PC-3 (cell line): ENCODE results near the gene MAP2K2. TPM values are rescaled to one million over a fixed set of nuclear protein-coding genes. Genes with fewer than 3 reads are reported as not detected.

Experiments
- ATAC-seq: fragments of 200-7000 bp; cut with Tn5 transposase; 2 replicates; pipeline ENCODE4 v1.9.1; 2020; ENCODE audit warnings: mild to moderate bottlenecking, moderate library complexity
- BruUV-seq: library from RNA; stranded (reverse); fragments of 400-500 nt; replicated peaks from 2 replicates; lab custom pipeline; 2021; lab: Mats Ljungman, UMichigan
- CTCF ChIA-PET: fragments of 300-600 bp; sonication (Branson Sonifier 250); formaldehyde crosslinking; loops from one replicate; lab custom pipeline; 2022; ENCODE audit warnings: antibody characterized with exemption; lab: Charles Lee
- POLR2A ChIA-PET: fragments of 300-600 bp; sonication (Branson Sonifier 250); formaldehyde crosslinking; loops from one replicate; lab custom pipeline; 2022; ENCODE audit warnings: antibody characterized with exemption; ENCODE audit not compliant: unreplicated experiment; lab: Charles Lee
- DNase-seq: peaks from one replicate; pipeline ENCODE4 v3.0.0-alpha.2; 2015
- H2AFZ ChIP-seq: fragments of 300-600 bp; sonication (generic); 2 replicates; pipeline ENCODE4 v1.6.0; 2016; ENCODE audit warnings: antibody characterized with exemption, low read length
- H3F3A ChIP-seq: fragments of 300-600 bp; sonication (generic); one replicate; pipeline ENCODE4 v1.6.0; 2017; ENCODE audit warnings: antibody characterized with exemption, low read length, control low read depth, mild to moderate bottlenecking; ENCODE audit not compliant: unreplicated experiment
- H3K27ac ChIP-seq: fragments of 300-600 bp; sonication (generic); 2 replicates; pipeline ENCODE4 v1.5.1; 2016; ENCODE audit warnings: mild to moderate bottlenecking, low read length
- H3K27me3 ChIP-seq: fragments of 300-600 bp; sonication (generic); 2 replicates; pipeline ENCODE4 v1.6.1; 2016; ENCODE audit warnings: low read length, mixed read lengths
- H3K36me3 ChIP-seq: fragments of 300-600 bp; sonication (generic); 2 replicates; pipeline ENCODE4 v1.6.1; 2016; ENCODE audit warnings: low read depth, mixed run types, low read length, mixed read lengths
- H3K4me1 ChIP-seq: fragments of 300-600 bp; sonication (generic); 2 replicates; pipeline ENCODE4 v1.5.1; 2016; ENCODE audit warnings: low read length; ENCODE audit not compliant: insufficient read depth
- H3K4me2 ChIP-seq: fragments of 300-600 bp; sonication (generic); 2 replicates; pipeline ENCODE4 v1.6.0; 2016; ENCODE audit warnings: low read length
- H3K4me3 ChIP-seq: fragments of 300-600 bp; sonication (generic); 2 replicates; pipeline ENCODE4 v1.5.1; 2016; ENCODE audit warnings: mild to moderate bottlenecking, low read length, mixed read lengths
- H3K79me2 ChIP-seq: fragments of 300-600 bp; sonication (generic); 2 replicates; pipeline ENCODE4 v1.6.1; 2017; ENCODE audit warnings: low read length, mixed read lengths
- H3K9ac ChIP-seq: fragments of 300-600 bp; sonication (generic); 2 replicates; pipeline ENCODE4 v1.6.0; 2016; ENCODE audit warnings: mild to moderate bottlenecking, low read length
- H3K9me2 ChIP-seq: fragments of 300-600 bp; sonication (generic); replicated peaks from 2 replicates; pipeline ENCODE4 v1.6.1; 2016; ENCODE audit warnings: mixed run types, low read length, mixed read lengths
- H3K9me3 ChIP-seq: fragments of 300-600 bp; sonication (generic); 2 replicates; pipeline ENCODE4 v1.6.1; 2016; ENCODE audit warnings: low read length, mixed read lengths
- H4K20me1 ChIP-seq: fragments of 300-600 bp; sonication (generic); 2 replicates; pipeline ENCODE4 v1.6.1; 2016; ENCODE audit warnings: low read length, mixed read lengths
- EZH2 ChIP-seq: fragments of 300-600 bp; sonication (generic); IDR thresholded peaks from one replicate; pipeline ENCODE4 v1.6.1; 2017; ENCODE audit warnings: antibody characterized with exemption, mild to moderate bottlenecking, low read length; ENCODE audit not compliant: unreplicated experiment
- EZH2phosphoT487 ChIP-seq: fragments of 300-600 bp; sonication (generic); IDR thresholded peaks from 2 replicates; pipeline ENCODE4 v1.6.1; 2018; ENCODE audit warnings: mild to moderate bottlenecking, antibody characterized with exemption, low read length, borderline replicate concordance
- intact Hi-C: fragments of 100-400 bp; cut with micrococcal nuclease; formaldehyde crosslinking; loops from 2 replicates; pipeline ENCODE4 v1.9.0; 2023
- total RNA-seq: library from RNA; depleted of rRNA; stranded (reverse); fragments of >200 nt; gene quantifications from 2 replicates; pipeline ENCODE4 v1.2.3, GENCODE V29; 2014
- TF ChIP-seq, protein P1 (sequence below): fragments of 300-600 bp; sonication (generic); conservative IDR thresholded peaks from 2 replicates; pipeline ENCODE4 v1.5.1; 2017; ENCODE audit warnings: antibody characterized with exemption, low read depth, mild to moderate bottlenecking, low read length

MAP2K2 gene
- total RNA-seq, 1 experiment from 2014 or later, result 229 TPM

DNA sequence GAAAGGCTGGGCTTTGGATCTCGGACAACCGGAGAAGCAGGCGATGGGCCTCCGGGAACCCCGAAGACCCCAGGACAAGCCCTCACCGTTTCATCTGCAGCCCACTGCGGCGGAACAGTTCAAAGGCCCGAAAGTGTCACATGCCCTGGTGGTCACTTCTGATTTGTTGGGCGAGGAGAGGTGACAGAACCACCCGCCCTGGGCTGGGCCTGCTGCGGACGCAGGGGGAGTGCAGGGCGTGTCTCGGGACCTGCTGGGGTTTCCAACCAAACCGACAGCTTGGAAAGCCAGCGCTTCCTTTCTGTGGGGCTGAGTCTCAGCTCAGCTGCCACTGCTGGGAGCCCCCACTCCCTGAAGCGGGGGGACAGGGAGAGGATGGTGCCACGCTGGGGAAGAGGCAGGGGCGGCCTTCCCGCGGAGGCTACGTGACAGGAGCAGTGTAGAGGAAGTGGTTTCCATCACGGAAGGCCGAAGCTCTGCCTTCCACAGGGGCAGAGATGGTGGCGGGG lies 34.5 kb downstream of the MAP2K2 start:
- DNase-seq (no peak), ATAC-seq (no peak)
- POLR2A ChIA-PET, result interaction anchor here (0.6 kb wide), 1 partner anchor 291 kb away, joined by 12 read pairs; no protein-coding TSS in a partner anchor
- TF ChIP-seq EZH2phosphoT487, result no peak
- TF ChIP-seq, protein P1, sequence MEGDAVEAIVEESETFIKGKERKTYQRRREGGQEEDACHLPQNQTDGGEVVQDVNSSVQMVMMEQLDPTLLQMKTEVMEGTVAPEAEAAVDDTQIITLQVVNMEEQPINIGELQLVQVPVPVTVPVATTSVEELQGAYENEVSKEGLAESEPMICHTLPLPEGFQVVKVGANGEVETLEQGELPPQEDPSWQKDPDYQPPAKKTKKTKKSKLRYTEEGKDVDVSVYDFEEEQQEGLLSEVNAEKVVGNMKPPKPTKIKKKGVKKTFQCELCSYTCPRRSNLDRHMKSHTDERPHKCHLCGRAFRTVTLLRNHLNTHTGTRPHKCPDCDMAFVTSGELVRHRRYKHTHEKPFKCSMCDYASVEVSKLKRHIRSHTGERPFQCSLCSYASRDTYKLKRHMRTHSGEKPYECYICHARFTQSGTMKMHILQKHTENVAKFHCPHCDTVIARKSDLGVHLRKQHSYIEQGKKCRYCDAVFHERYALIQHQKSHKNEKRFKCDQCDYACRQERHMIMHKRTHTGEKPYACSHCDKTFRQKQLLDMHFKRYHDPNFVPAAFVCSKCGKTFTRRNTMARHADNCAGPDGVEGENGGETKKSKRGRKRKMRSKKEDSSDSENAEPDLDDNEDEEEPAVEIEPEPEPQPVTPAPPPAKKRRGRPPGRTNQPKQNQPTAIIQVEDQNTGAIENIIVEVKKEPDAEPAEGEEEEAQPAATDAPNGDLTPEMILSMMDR, result no peak
- no peak for TF ChIP-seq EZH2
- Histone ChIP-seq H3K4me3 (no peak overlapping the region), H2AFZ (no peak overlapping the region), H3F3A (no peaks in the 10 kb centered on the region), H3K79me2 (no peaks in the 10 kb centered on the region), H4K20me1 (no peaks in the 10 kb centered on the region), H3K4me2 (no peak overlapping the region), H3K9me3 (no peaks in the 10 kb centered on the region), H3K9me2 (no peaks in the 10 kb centered on the region), H3K9ac (no peak overlapping the region), H3K27ac (no peak overlapping the region), H3K36me3 (no peaks in the 10 kb centered on the region; the same call in 1 of the 2 replicates), H3K27me3 (no peaks in the 10 kb centered on the region), H3K4me1 (peaks cover under 1% of the 10 kb centered on the region; the same call in 1 of the 2 replicates)
- BruUV-seq, result no TSS peak
- CTCF ChIA-PET, result interaction anchor here (0.6 to 0.7 kb wide), 2 partner anchors 113 to 334 kb away, joined by 3 to 9 read pairs; no protein-coding TSS in a partner anchor
- intact Hi-C loops, result no loop called here

DNA sequence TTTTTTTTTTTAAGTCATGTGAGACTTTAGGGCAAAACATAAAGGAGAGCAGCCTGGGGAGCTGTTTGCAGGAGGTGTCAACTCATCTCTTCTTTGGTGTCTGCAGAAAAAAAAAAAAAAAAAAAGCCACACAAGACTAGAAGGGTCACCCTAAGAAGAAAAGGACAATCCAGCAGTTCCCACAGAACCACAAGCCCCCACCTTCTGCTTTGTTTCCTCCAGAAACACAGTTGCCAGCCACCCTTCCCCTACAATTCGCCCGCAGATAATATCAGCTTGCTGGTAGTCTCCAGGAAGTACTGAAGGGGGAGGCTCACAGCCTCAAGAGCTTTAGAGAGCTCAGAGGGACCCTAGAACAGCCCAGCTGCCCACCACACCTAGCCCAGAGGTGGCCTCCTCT lies 34.9 kb downstream of the MAP2K2 start:
- no peak overlapping the region for H3K4me2 ChIP-seq
- no peaks in the 10 kb centered on the region; the same call in 1 of the 2 replicates for H3K36me3 ChIP-seq
- no peaks in the 10 kb centered on the region for H3K79me2 ChIP-seq
- no peak for DNase-seq
- no peaks in the 10 kb centered on the region for H3K27me3 ChIP-seq
- H3K27ac ChIP-seq, result no peak overlapping the region
- POLR2A ChIA-PET, result interaction anchor here (0.6 kb wide), 1 partner anchor 291 kb away, joined by 12 read pairs; no protein-coding TSS in a partner anchor
- no peak for ATAC-seq
- CTCF ChIA-PET, result interaction anchor here (0.7 kb wide), 1 partner anchor 113 kb away, joined by 3 read pairs; no protein-coding TSS in a partner anchor
- H4K20me1 ChIP-seq, result no peaks in the 10 kb centered on the region
- BruUV-seq, result no TSS peak
- intact Hi-C loops, result no loop called here
- H3F3A ChIP-seq, result no peaks in the 10 kb centered on the region
- H3K4me3 ChIP-seq, result no peak overlapping the region
- H3K4me1 ChIP-seq, result peaks cover 5% of the 10 kb centered on the region; the same call in 1 of the 2 replicates
- H3K9me2 ChIP-seq, result no peaks in the 10 kb centered on the region
- H3K9me3 ChIP-seq, result no peaks in the 10 kb centered on the region
- no peak for TF ChIP-seq EZH2
- TF ChIP-seq EZH2phosphoT487, result no peak
- TF ChIP-seq, protein P1, result no peak
- no peak overlapping the region for H2AFZ ChIP-seq
- H3K9ac ChIP-seq, result no peak overlapping the region
